Measurements from ENCODE around the gene DNAI7. TPM values are rescaled to one million over a fixed set of nuclear protein-coding genes. Genes with fewer than 3 reads are reported as not detected.

The DNAI7 gene
- total and polyA plus RNA-seq, 5 experiments from 2014 or later = 0.09 to 0.82 (median 0.37) TPM; not detected in 1

GRCh38 chr12:25084816-25085215 is 110.1 kb downstream of the DNAI7 start:
- Mint-ChIP-seq H3K27me3 (no peaks in the 10 kb centered on the region), H3K27ac (no peak overlapping the region), H3K9me3 (no peaks in the 10 kb centered on the region), H3K36me3 (peaks cover 8 to 84% (median 51%) of the 10 kb centered on the region in 3 donors), H3K4me1 (peaks cover 8 to 26% (median 16%) of the 10 kb centered on the region in 4 donors), H3K4me3 (no peak overlapping the region)
- no peak for ATAC-seq
- DNase-seq = no peak
- POLR2A ChIA-PET = no interaction called here

- H3K27me3 Mint-ChIP-seq = no peaks in the 10 kb centered on the region
- ATAC-seq (no peak), DNase-seq (no peak)
- peak overlapping the region in 1 of 10 donors; percentile 62 for H3K27ac Mint-ChIP-seq
- POLR2A ChIA-PET = no interaction called here
- peaks cover 5 to 93% (median 52%) of the 10 kb centered on the region in 3 donors for H3K36me3 Mint-ChIP-seq
- H3K4me1 Mint-ChIP-seq = peaks cover 8 to 18% (median 11%) of the 10 kb centered on the region in 4 donors
- no peak overlapping the region for H3K4me3 Mint-ChIP-seq
- no peaks in the 10 kb centered on the region for H3K9me3 Mint-ChIP-seq
Observed at GRCh38 chr12:25083211-25083610, 111.7 kb downstream of the DNAI7 start.

- POLR2A ChIA-PET = no interaction called here
- peaks cover 5 to 88% (median 47%) of the 10 kb centered on the region in 3 donors for H3K36me3 Mint-ChIP-seq
- no peak overlapping the region for H3K27ac Mint-ChIP-seq
- DNase-seq = no peak
- no peak overlapping the region for H3K4me3 Mint-ChIP-seq
- H3K9me3 Mint-ChIP-seq = no peaks in the 10 kb centered on the region
- ATAC-seq = no peak
- no peaks in the 10 kb centered on the region for H3K27me3 Mint-ChIP-seq
- peaks cover 4 to 13% (median 8%) of the 10 kb centered on the region in 4 donors for H3K4me1 Mint-ChIP-seq
Observed at GRCh38 chr12:25082628-25083027, 112.3 kb downstream of the DNAI7 start.

- no peak for DNase-seq
- Mint-ChIP-seq H3K27ac (no peak overlapping the region), H3K4me3 (no peak overlapping the region), H3K27me3 (no peaks in the 10 kb centered on the region), H3K4me1 (peaks cover 1 to 15% (median 5%) of the 10 kb centered on the region in 4 donors), H3K36me3 (peaks cover 8 to 62% (median 31%) of the 10 kb centered on the region in 3 donors), H3K9me3 (no peaks in the 10 kb centered on the region)
- POLR2A ChIA-PET = no interaction called here
- no peak for ATAC-seq
Observed at GRCh38 chr12:25079393-25079792, 115.6 kb downstream of the DNAI7 start.

- H3K9me3 Mint-ChIP-seq = no peaks in the 10 kb centered on the region
- POLR2A ChIA-PET = no interaction called here
- no peak overlapping the region for H3K4me3 Mint-ChIP-seq
- H3K27me3 Mint-ChIP-seq = no peaks in the 10 kb centered on the region
- ATAC-seq = no peak
- DNase-seq = no peak
- peak overlapping the region in 1 of 10 donors; percentile 32 for H3K27ac Mint-ChIP-seq
- H3K36me3 Mint-ChIP-seq = peaks cover 9 to 63% (median 34%) of the 10 kb centered on the region in 3 donors
- peaks cover 11 to 48% (median 20%) of the 10 kb centered on the region in 4 donors for H3K4me1 Mint-ChIP-seq
Observed at GRCh38 chr12:25074954-25075353, 120.0 kb downstream of the DNAI7 start.

GRCh38 chr12:25074113-25074512 is 120.8 kb downstream of the DNAI7 start:
- Mint-ChIP-seq H3K27ac (peak overlapping the region in 1 of 10 donors; percentile 14), H3K36me3 (peaks cover 9 to 64% (median 39%) of the 10 kb centered on the region in 3 donors), H3K9me3 (no peaks in the 10 kb centered on the region), H3K4me1 (peaks cover 11 to 51% (median 23%) of the 10 kb centered on the region in 4 donors), H3K27me3 (no peaks in the 10 kb centered on the region), H3K4me3 (no peak overlapping the region)
- ATAC-seq (no peak), DNase-seq (no peak)
- POLR2A ChIA-PET = no interaction called here

- Mint-ChIP-seq H3K4me1 (peaks cover 14 to 55% (median 27%) of the 10 kb centered on the region in 4 donors), H3K27me3 (no peaks in the 10 kb centered on the region), H3K36me3 (peaks cover 9 to 67% (median 47%) of the 10 kb centered on the region in 3 donors), H3K4me3 (no peak overlapping the region), H3K27ac (peak overlapping the region in 2 of 10 donors; percentile 25 to 39), H3K9me3 (no peaks in the 10 kb centered on the region)
- DNase-seq = no peak
- no peak for ATAC-seq
- POLR2A ChIA-PET = no interaction called here
Observed at GRCh38 chr12:25072906-25073650, 121.9 kb downstream of the DNAI7 start.

- no peak for ATAC-seq
- Mint-ChIP-seq H3K36me3 (peaks cover 16 to 81% (median 61%) of the 10 kb centered on the region in 3 donors), H3K27ac (no peak overlapping the region), H3K9me3 (no peaks in the 10 kb centered on the region), H3K27me3 (no peaks in the 10 kb centered on the region), H3K4me3 (no peak overlapping the region), H3K4me1 (peaks cover 17 to 55% (median 27%) of the 10 kb centered on the region in 4 donors)
- no peak for DNase-seq
- POLR2A ChIA-PET = interaction anchor here (1.5 kb wide), 1 partner anchor 20 kb away, joined by 3 read pairs; no protein-coding TSS in a partner anchor
Observed at GRCh38 chr12:25071366-25071765, 123.6 kb downstream of the DNAI7 start.

- DNase-seq = no peak
- Mint-ChIP-seq H3K4me3 (no peak overlapping the region), H3K27ac (peak overlapping the region in 2 of 10 donors; percentile 16 to 39), H3K27me3 (no peaks in the 10 kb centered on the region), H3K9me3 (no peaks in the 10 kb centered on the region), H3K4me1 (peaks cover 15 to 38% (median 22%) of the 10 kb centered on the region in 4 donors), H3K36me3 (peaks cover 16 to 94% (median 72%) of the 10 kb centered on the region in 3 donors)
- ATAC-seq = no peak
- POLR2A ChIA-PET = no interaction called here
Observed at GRCh38 chr12:25069224-25069623, 125.7 kb downstream of the DNAI7 start.

- H3K36me3 Mint-ChIP-seq = peaks cover 20 to 78% (median 69%) of the 10 kb centered on the region in 3 donors
- ATAC-seq (no peak), DNase-seq (no peak)
- H3K27ac Mint-ChIP-seq = no peak overlapping the region
- no peaks in the 10 kb centered on the region for H3K9me3 Mint-ChIP-seq
- H3K27me3 Mint-ChIP-seq = no peaks in the 10 kb centered on the region
- POLR2A ChIA-PET = interaction anchor here (1.0 kb wide), 1 partner anchor 12 kb away, joined by 3 read pairs; no protein-coding TSS in a partner anchor
- H3K4me1 Mint-ChIP-seq = peaks cover 7 to 33% (median 28%) of the 10 kb centered on the region in 4 donors
- H3K4me3 Mint-ChIP-seq = no peak overlapping the region
Observed at GRCh38 chr12:25065035-25065434, 129.9 kb downstream of the DNAI7 start.

- Mint-ChIP-seq H3K27ac (peak overlapping the region in 5 of 10 donors; percentile 2 to 57 (median 17)), H3K27me3 (no peaks in the 10 kb centered on the region), H3K36me3 (peaks cover 20 to 68% (median 59%) of the 10 kb centered on the region in 3 donors), H3K4me3 (no peak overlapping the region), H3K9me3 (no peaks in the 10 kb centered on the region), H3K4me1 (peaks cover 9 to 36% (median 30%) of the 10 kb centered on the region in 4 donors)
- POLR2A ChIA-PET = interaction anchor here (1.0 to 1.8 kb wide), 2 partner anchors 11 to 12 kb away, joined by 3 to 7 read pairs; a partner anchor contains a TSS
- DNase-seq = no peak
- no peak for ATAC-seq
Observed at GRCh38 chr12:25063873-25064628, 130.9 kb downstream of the DNAI7 start.

GRCh38 chr12:25058658-25059058 is 136.3 kb downstream of the DNAI7 start:
- Mint-ChIP-seq H3K4me1 (peaks cover 26 to 78% (median 67%) of the 10 kb centered on the region in 4 donors), H3K36me3 (peaks cover 3 to 19% (median 15%) of the 10 kb centered on the region in 3 donors), H3K9me3 (no peaks in the 10 kb centered on the region), H3K27me3 (no peaks in the 10 kb centered on the region), H3K27ac (peak overlapping the region in 3 of 10 donors; percentile 9 to 94 (median 22)), H3K4me3 (peak overlapping the region in 5 of 10 donors; percentile 8 to 64 (median 14))
- POLR2A ChIA-PET = no interaction called here
- DNase-seq (no peak), ATAC-seq (no peak)

Data from naive thymus-derived CD8-positive, alpha-beta T cell (primary cell).